Mucosa of stomach (tissue), 1 donor: ENCODE measurements around the gene MRPL55.

Experiments used
- H3K27me3 ChIP-seq: one replicate; pipeline ENCODE4 v1.7.0; 2013; ENCODE audit warnings: mild to moderate bottlenecking, low read length; ENCODE audit not compliant: control insufficient read depth, insufficient read depth
- H3K36me3 ChIP-seq: one replicate; pipeline ENCODE4 v1.7.0; 2013; ENCODE audit warnings: low read length; ENCODE audit not compliant: control insufficient read depth, insufficient read depth
- H3K4me1 ChIP-seq: one replicate; pipeline ENCODE4 v1.7.0; 2013; ENCODE audit warnings: mild to moderate bottlenecking, low read length; ENCODE audit not compliant: control insufficient read depth, insufficient read depth
- H3K4me3 ChIP-seq: one replicate; pipeline ENCODE4 v1.7.0; 2013; ENCODE audit warnings: low read length
- H3K9ac ChIP-seq: one replicate; pipeline ENCODE4 v1.7.0; 2013; ENCODE audit warnings: mild to moderate bottlenecking, low read length, moderate library complexity
- H3K9me3 ChIP-seq: one replicate; pipeline ENCODE4 v1.7.0; 2013; ENCODE audit warnings: mild to moderate bottlenecking, low read length, moderate library complexity; ENCODE audit not compliant: control insufficient read depth
- donor health status: Pancreatic carcinoma.

Gene MRPL55

DNA sequence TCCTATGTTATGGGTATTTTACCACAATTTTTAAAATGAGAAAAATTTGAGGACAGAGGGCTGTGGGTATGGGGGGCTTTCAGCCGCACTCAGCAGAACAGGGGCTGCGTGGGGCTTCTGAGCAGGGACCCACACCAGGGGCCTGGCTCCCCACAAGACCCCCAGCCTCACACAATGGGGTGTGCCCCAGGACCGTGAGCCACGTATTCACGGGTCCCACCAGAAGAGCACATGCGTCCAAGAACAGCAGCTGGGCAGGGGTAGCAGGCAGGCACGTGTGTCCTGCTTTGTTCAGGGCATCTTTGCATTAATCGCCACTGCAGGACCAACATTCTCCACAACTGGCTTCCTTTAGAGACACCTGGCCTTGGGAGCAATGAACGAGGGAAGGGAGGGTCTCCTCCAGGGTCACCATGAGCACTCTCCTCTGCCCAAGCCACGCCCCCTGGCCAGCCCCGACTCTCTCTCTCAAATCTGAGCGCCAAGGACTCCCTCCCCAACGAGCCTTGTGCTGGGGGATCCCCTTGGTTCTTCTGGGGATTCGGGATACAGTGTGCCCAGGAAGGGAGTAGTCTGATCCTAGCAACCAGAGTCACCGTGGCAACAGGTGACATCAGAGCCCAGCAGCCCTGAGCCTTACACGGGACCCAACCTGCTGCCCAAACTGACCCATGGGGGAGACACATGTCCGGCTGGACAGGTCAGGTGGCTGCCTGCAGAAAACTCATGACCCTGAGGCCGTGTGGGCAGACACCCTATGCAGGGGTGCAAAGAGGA is 34.0 kb downstream of the MRPL55 start:
- no peaks in the 10 kb centered on the region for H3K4me1 ChIP-seq
- H3K36me3 ChIP-seq: no peaks in the 10 kb centered on the region
- H3K4me3 ChIP-seq: no peak overlapping the region
- H3K27me3 ChIP-seq: peaks cover 23% of the 10 kb centered on the region
- H3K9me3 ChIP-seq: no peaks in the 10 kb centered on the region
- no peak overlapping the region for H3K9ac ChIP-seq

DNA sequence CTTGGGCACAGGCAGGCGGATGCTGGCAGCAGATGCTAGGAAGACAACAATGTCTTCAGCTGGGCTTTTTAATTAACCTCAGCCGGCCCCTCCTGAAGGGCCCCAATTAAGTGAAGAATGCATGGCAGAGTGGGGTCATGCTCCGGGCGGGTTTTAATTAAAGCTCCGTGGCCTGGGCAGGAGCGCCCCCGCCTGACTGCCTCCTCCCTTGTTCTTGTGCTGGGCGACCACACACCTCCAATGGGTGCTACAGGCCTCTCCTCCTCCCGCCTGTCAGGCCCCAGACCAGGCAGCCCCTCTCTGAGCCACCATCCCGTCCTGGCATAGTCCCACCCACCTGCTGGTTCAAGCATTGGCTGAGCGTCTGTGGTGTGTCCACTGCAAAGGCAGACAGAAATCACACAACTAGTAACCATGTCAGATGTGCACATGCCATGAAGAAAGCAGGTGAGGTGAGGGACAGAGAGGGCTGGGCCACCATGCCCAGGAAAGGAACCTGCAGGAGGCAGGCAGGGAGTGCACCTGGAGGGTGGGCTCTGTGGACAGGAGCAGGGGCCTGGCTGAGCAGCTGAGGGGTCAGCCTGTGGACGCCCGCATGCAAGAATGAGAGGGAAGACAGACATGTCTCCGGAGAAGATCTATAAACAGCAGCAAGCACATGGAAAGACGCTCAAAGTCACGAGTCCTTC is 35.1 kb downstream of the MRPL55 start:
- Histone ChIP-seq H3K4me3 (no peak overlapping the region), H3K27me3 (peaks cover 32% of the 10 kb centered on the region), H3K4me1 (no peaks in the 10 kb centered on the region), H3K36me3 (no peaks in the 10 kb centered on the region), H3K9ac (no peak overlapping the region), H3K9me3 (no peaks in the 10 kb centered on the region)

DNA sequence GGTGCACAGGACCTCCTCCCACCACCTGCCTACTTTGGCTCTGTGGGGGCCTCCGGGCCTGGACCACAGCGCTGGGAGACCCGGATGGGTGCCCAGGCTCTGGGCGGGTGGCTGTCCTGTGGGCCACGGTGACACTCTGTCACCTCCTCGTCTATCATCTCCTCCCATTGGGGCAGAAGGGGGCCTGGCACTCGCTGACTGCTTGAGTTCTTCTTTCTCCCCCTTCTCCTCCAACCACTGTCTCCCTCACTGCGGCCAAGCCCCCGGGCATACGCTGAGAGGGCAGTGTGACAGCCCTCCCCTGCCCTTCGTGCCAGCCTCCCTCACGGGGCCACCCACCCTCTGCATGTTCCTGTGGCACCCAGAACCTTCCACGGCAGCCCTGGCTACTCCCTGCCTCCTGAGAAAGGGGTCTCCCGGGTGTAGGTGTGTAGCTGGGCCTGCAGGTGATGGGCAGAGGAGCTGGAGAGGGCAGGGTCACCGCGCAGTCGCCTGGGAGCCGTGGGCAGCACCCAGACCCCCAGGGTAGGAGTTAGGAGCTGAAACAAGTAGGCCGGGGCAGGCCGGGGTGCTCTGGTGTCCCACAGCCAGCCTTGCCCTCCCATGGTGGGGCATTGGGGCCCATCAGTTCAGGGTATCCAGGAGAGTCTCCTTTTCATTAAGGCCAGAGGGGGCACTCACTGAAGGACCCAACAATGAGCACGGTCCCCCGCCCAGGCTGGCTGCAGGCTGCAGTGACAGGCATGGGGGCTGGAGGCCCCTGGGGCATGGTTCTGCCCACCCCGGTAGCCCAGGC is 35.8 kb downstream of the MRPL55 start:
- Histone ChIP-seq H3K27me3 (peaks cover 33% of the 10 kb centered on the region), H3K4me3 (no peak overlapping the region)

DNA sequence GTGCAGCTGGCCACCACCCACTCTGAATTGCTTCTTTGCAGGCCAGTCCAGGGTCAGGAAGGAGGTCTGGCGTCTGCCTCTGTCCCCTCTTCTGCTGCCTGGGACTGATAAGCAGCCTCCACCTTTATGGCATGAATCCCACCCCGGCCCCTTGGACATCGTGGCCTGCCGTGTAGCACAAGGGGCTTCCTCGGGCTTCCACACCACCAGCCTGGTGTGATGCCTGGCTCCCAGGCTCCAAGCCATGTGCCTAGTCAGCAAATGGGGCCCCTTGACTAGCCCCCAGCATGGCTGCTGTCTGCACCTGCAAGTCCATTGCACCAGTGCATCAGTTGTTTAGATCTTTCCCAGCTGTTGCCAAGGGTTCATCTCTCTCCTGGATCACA is 36.4 kb downstream of the MRPL55 start:
- Histone ChIP-seq H3K4me1 (no peaks in the 10 kb centered on the region), H3K27me3 (peaks cover 33% of the 10 kb centered on the region), H3K36me3 (no peaks in the 10 kb centered on the region), H3K9me3 (no peaks in the 10 kb centered on the region), H3K4me3 (no peak overlapping the region), H3K9ac (no peak overlapping the region)

More for the DNA sequence above, 35.8 kb downstream of the MRPL55 start:
- no peak overlapping the region for H3K9ac ChIP-seq
- no peaks in the 10 kb centered on the region for H3K36me3 ChIP-seq
- H3K4me1 ChIP-seq: no peaks in the 10 kb centered on the region
- no peaks in the 10 kb centered on the region for H3K9me3 ChIP-seq

DNA sequence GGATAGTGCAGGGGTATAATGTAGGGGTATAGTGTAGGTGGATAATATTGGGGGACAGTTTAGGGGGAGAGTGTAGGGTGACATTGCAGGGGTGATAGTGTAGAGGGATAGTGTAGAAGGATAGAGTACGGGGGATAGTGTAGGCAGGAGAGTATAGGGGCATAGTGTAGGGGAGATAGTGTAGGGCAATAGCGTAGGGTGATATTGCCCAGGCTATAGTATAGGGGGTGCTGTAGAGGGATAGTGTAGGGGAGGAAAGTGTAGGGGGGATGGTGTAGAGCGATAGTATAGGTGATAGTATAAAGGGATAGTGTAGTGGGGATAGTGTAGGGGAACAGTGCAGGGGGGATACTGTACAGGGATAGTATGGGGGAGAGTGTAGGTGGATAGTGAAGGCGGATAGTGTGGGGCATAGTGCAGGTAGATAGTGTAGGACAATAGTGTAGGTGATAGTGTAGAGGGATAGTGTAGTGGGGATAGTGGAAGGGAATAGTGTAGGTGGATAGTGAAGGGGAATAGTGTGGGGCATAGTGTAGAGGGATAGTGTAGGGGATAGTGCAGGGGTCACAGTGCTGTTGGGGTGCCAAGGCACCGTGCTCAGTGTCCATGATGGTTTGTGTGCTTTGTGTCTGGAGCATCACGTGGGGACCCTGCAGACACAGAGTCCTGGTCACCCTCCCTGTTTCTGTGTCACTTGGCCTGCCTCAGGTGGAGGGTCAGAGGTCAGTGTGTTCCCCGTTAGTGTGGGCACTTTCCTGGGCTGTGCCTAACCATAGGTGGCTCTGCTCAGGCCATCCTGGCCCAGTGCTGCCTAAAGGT is 37.1 kb downstream of the MRPL55 start:
- no peaks in the 10 kb centered on the region for H3K36me3 ChIP-seq
- peaks cover 36% of the 10 kb centered on the region for H3K27me3 ChIP-seq

DNA sequence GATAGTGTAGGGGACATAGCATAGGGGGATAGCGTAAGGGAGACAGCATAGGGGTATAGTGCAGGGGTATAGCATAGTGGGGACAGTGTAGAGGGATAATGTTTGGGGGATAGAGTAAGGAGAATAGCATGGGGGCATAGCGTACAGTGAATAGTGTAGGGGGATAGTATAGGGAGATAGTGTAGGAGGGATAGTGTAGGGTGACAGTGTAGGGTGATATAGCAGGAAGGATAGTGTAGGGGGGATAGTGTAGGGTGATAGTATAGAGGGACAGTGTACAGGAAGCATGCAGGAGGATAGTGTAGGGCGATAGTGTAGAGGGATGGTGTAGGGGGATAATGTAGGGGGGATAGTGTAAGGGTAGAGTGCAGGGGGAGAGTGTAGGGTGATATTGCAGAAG is 38.2 kb downstream of the MRPL55 start:
- no peak overlapping the region for H3K4me3 ChIP-seq
- no peaks in the 10 kb centered on the region for H3K36me3 ChIP-seq
- no peaks in the 10 kb centered on the region for H3K9me3 ChIP-seq
- peaks cover 42% of the 10 kb centered on the region for H3K27me3 ChIP-seq
- no peaks in the 10 kb centered on the region for H3K4me1 ChIP-seq
- no peak overlapping the region for H3K9ac ChIP-seq

More for the DNA sequence above, 37.1 kb downstream of the MRPL55 start:
- Histone ChIP-seq H3K4me3 (no peak overlapping the region), H3K4me1 (no peaks in the 10 kb centered on the region), H3K9ac (no peak overlapping the region), H3K9me3 (no peaks in the 10 kb centered on the region)

DNA sequence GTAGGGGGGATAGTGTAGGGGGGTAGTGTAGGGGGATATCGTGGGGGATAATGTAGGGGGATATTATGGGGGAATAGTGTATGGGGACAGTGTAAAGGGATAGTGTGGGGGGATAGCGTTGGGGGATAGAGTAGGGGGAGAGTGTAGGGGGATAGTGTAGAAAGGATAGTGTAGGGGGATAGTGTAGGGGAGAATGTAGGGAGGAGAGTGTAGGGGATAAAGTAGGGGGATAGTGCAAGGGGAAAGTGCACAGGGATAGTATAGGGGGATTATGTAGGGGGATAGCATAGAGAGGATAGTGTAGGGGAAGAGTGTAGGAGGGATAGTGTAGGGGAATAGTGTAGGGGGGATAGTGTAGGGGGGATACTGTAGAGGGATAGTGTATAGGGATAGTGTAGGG is 38.9 kb downstream of the MRPL55 start:
- no peaks in the 10 kb centered on the region for H3K9me3 ChIP-seq
- H3K4me1 ChIP-seq: peaks cover 2% of the 10 kb centered on the region
- peaks cover 40% of the 10 kb centered on the region for H3K27me3 ChIP-seq
- no peak overlapping the region for H3K9ac ChIP-seq
- H3K4me3 ChIP-seq: no peak overlapping the region
- no peaks in the 10 kb centered on the region for H3K36me3 ChIP-seq

DNA sequence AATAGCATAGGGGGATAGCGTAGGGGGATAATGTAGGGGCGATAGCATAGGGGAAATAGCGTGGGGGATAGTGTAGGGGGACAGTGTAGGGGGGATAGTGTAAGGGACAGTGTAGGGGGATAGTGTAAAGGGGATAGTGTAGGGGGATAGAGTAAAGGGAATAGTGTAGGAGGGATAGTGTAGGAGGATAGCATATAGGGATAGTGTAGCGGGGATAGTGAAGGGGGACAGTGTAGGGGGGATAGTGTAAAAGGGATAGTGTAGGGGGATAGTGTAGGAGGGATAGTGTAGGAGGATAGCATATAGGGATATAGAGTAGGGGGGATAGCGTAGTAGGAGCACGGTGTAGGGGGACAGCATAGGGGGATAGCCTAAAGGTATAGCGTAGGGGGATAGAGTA is 40.7 kb downstream of the MRPL55 start:
- Histone ChIP-seq H3K36me3 (no peaks in the 10 kb centered on the region), H3K4me1 (peaks cover 11% of the 10 kb centered on the region), H3K4me3 (no peak overlapping the region), H3K27me3 (peaks cover 43% of the 10 kb centered on the region), H3K9me3 (no peaks in the 10 kb centered on the region), H3K9ac (no peak overlapping the region)

DNA sequence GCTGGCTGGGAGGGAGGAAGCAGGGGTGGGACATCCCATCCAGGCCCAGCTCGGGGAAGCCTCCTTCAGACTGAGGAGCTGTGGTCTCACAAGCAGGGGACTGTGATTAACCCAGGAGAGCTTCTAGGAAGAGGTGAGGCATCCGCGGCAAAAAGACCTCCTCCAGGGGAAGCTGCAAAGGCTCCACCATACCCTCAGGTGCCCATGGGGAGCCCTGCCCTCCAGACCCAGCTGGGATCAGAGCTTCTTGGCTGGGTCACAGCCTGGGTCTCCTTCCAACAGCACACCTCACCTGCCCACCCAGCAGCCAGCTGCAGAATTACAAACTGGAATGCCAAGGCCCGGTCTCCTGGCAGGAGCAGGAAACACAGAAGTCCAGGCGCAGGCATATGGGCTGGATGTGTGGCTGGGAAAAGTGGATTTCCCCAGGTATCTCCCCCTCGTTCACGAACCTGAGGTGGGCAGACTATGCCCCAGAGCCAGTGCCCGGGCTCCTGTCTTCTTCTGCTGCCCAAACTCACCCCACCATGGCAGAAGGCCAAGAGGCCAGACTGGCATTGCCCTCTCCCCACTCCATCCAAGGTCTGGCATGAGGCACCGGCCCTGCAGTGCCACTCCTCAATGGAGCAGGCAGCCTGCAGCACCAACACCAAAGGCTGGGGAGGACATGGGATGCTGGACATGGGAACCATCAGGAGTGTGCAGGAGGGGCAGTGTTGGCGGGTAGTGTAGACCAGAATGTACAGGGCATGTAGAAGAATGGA is 42.0 kb downstream of the MRPL55 start:
- no peak overlapping the region for H3K9ac ChIP-seq
- no peaks in the 10 kb centered on the region for H3K9me3 ChIP-seq
- H3K4me1 ChIP-seq: peaks cover 11% of the 10 kb centered on the region
- H3K27me3 ChIP-seq: peaks cover 43% of the 10 kb centered on the region
- no peaks in the 10 kb centered on the region for H3K36me3 ChIP-seq
- no peak overlapping the region for H3K4me3 ChIP-seq

DNA sequence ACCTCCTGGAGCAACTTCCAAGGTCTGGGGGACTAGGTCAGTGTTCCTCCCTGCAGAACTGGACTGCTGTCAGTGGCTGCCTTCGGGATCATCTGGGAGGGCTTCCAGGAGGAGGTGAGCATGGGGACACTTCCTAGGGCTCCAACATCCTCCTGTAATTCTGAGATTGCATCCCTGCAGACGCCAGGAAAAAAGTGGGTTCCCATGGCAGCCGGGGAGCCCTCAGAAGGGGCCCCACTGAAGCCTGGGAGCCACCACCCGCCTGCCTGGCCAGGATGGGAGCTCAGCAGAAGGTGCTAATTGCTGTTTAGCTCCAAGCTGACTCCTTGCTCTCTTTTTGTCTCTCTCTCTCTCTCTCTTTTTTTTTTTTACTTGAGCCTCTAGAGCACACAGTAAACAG is 42.7 kb downstream of the MRPL55 start:
- Histone ChIP-seq H3K36me3 (no peaks in the 10 kb centered on the region), H3K9me3 (no peaks in the 10 kb centered on the region), H3K27me3 (peaks cover 41% of the 10 kb centered on the region), H3K4me3 (no peak overlapping the region), H3K9ac (no peak overlapping the region), H3K4me1 (peaks cover 11% of the 10 kb centered on the region)
